H9 (cell line): ENCODE data around the gene MS4A4A. TPM values are rescaled to one million over a fixed set of nuclear protein-coding genes. Genes with fewer than 3 reads are reported as not detected.

Experiments
- DNase-seq: peaks from one replicate; pipeline ENCODE4 v3.0.0-alpha.2; 2017
- H2AFZ ChIP-seq: one replicate; pipeline ENCODE4 v1.6.1; 2013; ENCODE audit warnings: mild to moderate bottlenecking, low read length, control low read depth, moderate library complexity
- H2AK5ac ChIP-seq: 2 replicates; pipeline ENCODE4 v1.6.1; 2013; ENCODE audit warnings: low read length, control low read depth, mixed read lengths; ENCODE audit not compliant: insufficient read length
- H2BK120ac ChIP-seq: one replicate; pipeline ENCODE4 v1.6.1; 2013; ENCODE audit warnings: low read depth, mild to moderate bottlenecking, low read length, control low read depth, inconsistent platforms; ENCODE audit not compliant: poor library complexity, severe bottlenecking
- H2BK12ac ChIP-seq: 2 replicates; pipeline ENCODE4 v1.6.1; 2013; ENCODE audit warnings: low read length, control low read depth, mixed read lengths, low read depth; ENCODE audit not compliant: insufficient read length
- H2BK15ac ChIP-seq: 2 replicates; pipeline ENCODE4 v1.6.1; 2013; ENCODE audit warnings: low read depth, low read length, control low read depth
- H2BK20ac ChIP-seq: one replicate; pipeline ENCODE4 v1.6.1; 2013; ENCODE audit warnings: low read depth, mild to moderate bottlenecking, low read length, control low read depth, inconsistent platforms; ENCODE audit not compliant: poor library complexity, severe bottlenecking
- H2BK5ac ChIP-seq: 2 replicates; pipeline ENCODE4 v1.6.1; 2013; ENCODE audit warnings: low read length, control low read depth, mixed read lengths; ENCODE audit not compliant: insufficient read length
- H3K14ac ChIP-seq: 2 replicates; pipeline ENCODE4 v1.6.1; 2013; ENCODE audit warnings: low read length, control low read depth; ENCODE audit not compliant: insufficient read depth
- H3K18ac ChIP-seq: 2 replicates; pipeline ENCODE4 v1.6.1; 2013; ENCODE audit warnings: low read depth, mild to moderate bottlenecking, mixed read lengths, low read length, control low read depth; ENCODE audit not compliant: insufficient read length
- H3K23ac ChIP-seq: 2 replicates; pipeline ENCODE4 v1.6.1; 2013; ENCODE audit warnings: low read length, control low read depth, mixed read lengths, low read depth; ENCODE audit not compliant: insufficient read length
- H3K23me2 ChIP-seq: 2 replicates; pipeline ENCODE4 v1.6.1; 2013; ENCODE audit warnings: low read depth, mild to moderate bottlenecking, mixed read lengths, low read length, control low read depth; ENCODE audit not compliant: insufficient read length, poor library complexity, severe bottlenecking
- H3K27ac ChIP-seq: 2 replicates; pipeline ENCODE4 v1.5.1; 2013; ENCODE audit warnings: low read length, control low read depth, mixed read lengths, low read depth; ENCODE audit not compliant: insufficient read length
- H3K27me3 ChIP-seq: 2 replicates; pipeline ENCODE4 v1.6.1; 2013; ENCODE audit warnings: low read length, control low read depth, inconsistent platforms; ENCODE audit not compliant: insufficient read depth
- H3K4ac ChIP-seq: 2 replicates; pipeline ENCODE4 v1.6.1; 2013; ENCODE audit warnings: low read depth, mild to moderate bottlenecking, control low read depth, inconsistent platforms, low read length, moderate library complexity
- H3K4me1 ChIP-seq: 2 replicates; pipeline ENCODE4 v1.6.1; 2013; ENCODE audit warnings: low read length, control low read depth, inconsistent platforms; ENCODE audit not compliant: insufficient read depth
- H3K4me2 ChIP-seq: 2 replicates; pipeline ENCODE4 v1.6.1; 2013; ENCODE audit warnings: low read length, control low read depth, mixed read lengths; ENCODE audit not compliant: insufficient read length, insufficient read depth
- H3K56ac ChIP-seq: 2 replicates; pipeline ENCODE4 v1.6.1; 2013; ENCODE audit warnings: low read depth, mild to moderate bottlenecking, mixed read lengths, low read length, control low read depth; ENCODE audit not compliant: insufficient read length
- H3K79me1 ChIP-seq: 2 replicates; pipeline ENCODE4 v1.6.1; 2013; ENCODE audit warnings: low read depth, mild to moderate bottlenecking, moderate library complexity, low read length, control low read depth, inconsistent platforms; ENCODE audit not compliant: insufficient read depth, poor library complexity, severe bottlenecking
- H3K79me2 ChIP-seq: 2 replicates; pipeline ENCODE4 v1.6.1; 2013; ENCODE audit warnings: low read length, control low read depth, inconsistent platforms; ENCODE audit not compliant: insufficient read depth
- H3K9ac ChIP-seq: 2 replicates; pipeline ENCODE4 v1.6.1; 2013; ENCODE audit warnings: low read length, control low read depth, mixed read lengths; ENCODE audit not compliant: insufficient read length; ENCODE audit errors: extremely low read depth
- H3K9me3 ChIP-seq: one replicate; pipeline ENCODE4 v1.6.1; 2013; ENCODE audit warnings: low read depth, low read length, inconsistent platforms; ENCODE audit not compliant: control insufficient read depth
- H3T11ph ChIP-seq: one replicate; pipeline ENCODE4 v1.6.1; 2013; ENCODE audit warnings: mild to moderate bottlenecking, low read length, control low read depth, inconsistent platforms
- H4K20me1 ChIP-seq: one replicate; pipeline ENCODE4 v1.6.1; 2013; ENCODE audit not compliant: control insufficient read depth, insufficient read length, insufficient read depth
- H4K5ac ChIP-seq: 2 replicates; pipeline ENCODE4 v1.6.1; 2013; ENCODE audit warnings: low read depth, mild to moderate bottlenecking, mixed read lengths, low read length, control low read depth; ENCODE audit not compliant: insufficient read length
- H4K8ac ChIP-seq: replicated peaks from 2 replicates; pipeline ENCODE4 v1.6.1; 2013; ENCODE audit warnings: low read length, control low read depth, mixed read lengths, low read depth; ENCODE audit not compliant: insufficient read length
- H4K91ac ChIP-seq: 2 replicates; pipeline ENCODE4 v1.6.1; 2013; ENCODE audit warnings: low read depth, mild to moderate bottlenecking, moderate library complexity, mixed read lengths, low read length, control low read depth; ENCODE audit not compliant: insufficient read length
- H3K27ac Mint-ChIP-seq, 3 experiments: 2 replicates in 2 of 3; 3 replicates in 1 of 3; pipeline ENCODE4 v1.8.0; 2020 to 2021; ENCODE audit warnings: mixed read lengths in 3 of 3, mild to moderate bottlenecking in 1 of 3, moderate library complexity in 1 of 3
- H3K27me3 Mint-ChIP-seq: 2 replicates; pipeline ENCODE4 v1.8.0; 2021; ENCODE audit warnings: low read depth, mild to moderate bottlenecking, moderate library complexity, mixed read lengths
- H3K36me3 Mint-ChIP-seq, 3 experiments: 2 replicates in 2 of 3; 3 replicates in 1 of 3; pipeline ENCODE4 v1.8.0; 2020 to 2021; ENCODE audit warnings: low read depth in 3 of 3, mixed read lengths in 3 of 3; ENCODE audit not compliant: insufficient read depth in 1 of 3
- H3K4me1 Mint-ChIP-seq, 2 experiments: 2 replicates each; pipeline ENCODE4 v1.8.0; 2020; ENCODE audit warnings: mixed read lengths in 2 of 2
- H3K4me3 Mint-ChIP-seq, 2 experiments: 2 replicates in 1 of 2; 3 replicates in 1 of 2; pipeline ENCODE4 v1.8.0; 2020 to 2021; ENCODE audit warnings: mild to moderate bottlenecking in 2 of 2, mixed read lengths in 2 of 2, moderate library complexity in 1 of 2
- H3K9me3 Mint-ChIP-seq, 2 experiments: 2 replicates in 1 of 2; 3 replicates in 1 of 2; pipeline ENCODE4 v1.8.0; 2020; ENCODE audit warnings: mild to moderate bottlenecking in 2 of 2, mixed read lengths in 2 of 2, moderate library complexity in 1 of 2
- WGBS: extraction: QIAGEN DNeasy Blood & Tissue Kit; methylation state at CpG from one replicate; pipeline ENCODE4 v1.1.7; 2013; ENCODE audit warnings: missing lambda C conversion rate, low lambda C conversion rate, mixed read lengths; ENCODE audit not compliant: insufficient read length; ENCODE audit errors: extremely low coverage; 5-methylcytosine and 5-hydroxymethylcytosine counted together
- total RNA-seq: library from RNA; stranded (reverse); gene quantifications from 2 replicates; pipeline ENCODE4 v1.2.1, GENCODE V29; 2021
- TF ChIP-seq, protein P1 (sequence below): fragments of 200-600 bp; sonication (generic); conservative IDR thresholded peaks from 3 replicates; pipeline ENCODE4 v1.8.0; 2021; ENCODE audit warnings: antibody characterized with exemption, mild to moderate bottlenecking

MS4A4A gene
- total RNA-seq, 1 experiment from 2014 or later, result not detected

DNA sequence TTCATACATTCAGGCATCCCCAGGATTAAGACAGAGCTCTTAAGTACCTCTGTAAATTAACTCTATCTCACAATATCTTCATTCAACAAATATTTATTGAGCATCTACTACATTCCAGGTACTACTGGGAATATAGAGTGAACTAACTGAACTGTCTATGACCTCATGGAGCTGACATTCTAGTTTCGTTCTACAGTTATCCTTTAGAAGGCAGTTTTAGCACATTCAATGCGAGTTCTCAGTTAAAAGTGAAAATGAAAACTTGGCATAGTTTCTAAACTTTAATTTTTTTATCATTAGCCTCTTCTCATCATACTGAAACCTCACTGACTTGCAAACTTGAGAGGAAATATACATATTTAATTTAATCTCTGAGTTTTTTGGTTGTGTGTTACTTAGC is 35.9 kb downstream of the MS4A4A start:
- no peak overlapping the region for H3K4me2 ChIP-seq
- H2BK12ac ChIP-seq, result no peak overlapping the region
- H3K14ac ChIP-seq, result no peak overlapping the region
- no peaks in the 10 kb centered on the region for H3K4me1 ChIP-seq
- H2AFZ ChIP-seq, result no peak overlapping the region
- no peak overlapping the region for H2BK20ac ChIP-seq
- peaks cover 9 to 10% of the 10 kb centered on the region in 2 experiments for H3K9me3 Mint-ChIP-seq
- H3K9me3 ChIP-seq, result no peaks in the 10 kb centered on the region
- H3K9ac ChIP-seq, result no peak overlapping the region
- H3K23me2 ChIP-seq, result no peaks in the 10 kb centered on the region
- H3K4ac ChIP-seq, result no peak overlapping the region
- no peak overlapping the region for H3K18ac ChIP-seq
- whole genome bisulfite sequencing, result no CpG with 5 or more reads among the region's 2 CpGs
- no peaks in the 10 kb centered on the region for H3K79me2 ChIP-seq
- H4K5ac ChIP-seq, result no peak overlapping the region
- no peak overlapping the region for H3K56ac ChIP-seq
- H3K4me3 Mint-ChIP-seq, result no peak overlapping the region
- H3K23ac ChIP-seq, result no peak overlapping the region
- H3K27me3 ChIP-seq, result no peaks in the 10 kb centered on the region
- H3K27ac Mint-ChIP-seq, result no peak overlapping the region
- H4K91ac ChIP-seq, result no peak overlapping the region
- no peak overlapping the region for H2BK15ac ChIP-seq
- H2AK5ac ChIP-seq, result no peak overlapping the region
- no peak for DNase-seq
- TF ChIP-seq, protein P1, sequence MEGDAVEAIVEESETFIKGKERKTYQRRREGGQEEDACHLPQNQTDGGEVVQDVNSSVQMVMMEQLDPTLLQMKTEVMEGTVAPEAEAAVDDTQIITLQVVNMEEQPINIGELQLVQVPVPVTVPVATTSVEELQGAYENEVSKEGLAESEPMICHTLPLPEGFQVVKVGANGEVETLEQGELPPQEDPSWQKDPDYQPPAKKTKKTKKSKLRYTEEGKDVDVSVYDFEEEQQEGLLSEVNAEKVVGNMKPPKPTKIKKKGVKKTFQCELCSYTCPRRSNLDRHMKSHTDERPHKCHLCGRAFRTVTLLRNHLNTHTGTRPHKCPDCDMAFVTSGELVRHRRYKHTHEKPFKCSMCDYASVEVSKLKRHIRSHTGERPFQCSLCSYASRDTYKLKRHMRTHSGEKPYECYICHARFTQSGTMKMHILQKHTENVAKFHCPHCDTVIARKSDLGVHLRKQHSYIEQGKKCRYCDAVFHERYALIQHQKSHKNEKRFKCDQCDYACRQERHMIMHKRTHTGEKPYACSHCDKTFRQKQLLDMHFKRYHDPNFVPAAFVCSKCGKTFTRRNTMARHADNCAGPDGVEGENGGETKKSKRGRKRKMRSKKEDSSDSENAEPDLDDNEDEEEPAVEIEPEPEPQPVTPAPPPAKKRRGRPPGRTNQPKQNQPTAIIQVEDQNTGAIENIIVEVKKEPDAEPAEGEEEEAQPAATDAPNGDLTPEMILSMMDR, result no peak
- no peak overlapping the region for H2BK5ac ChIP-seq
- H3K79me1 ChIP-seq, result no peaks in the 10 kb centered on the region
- H3K27me3 Mint-ChIP-seq, result no peaks in the 10 kb centered on the region
- peaks cover 5 to 13% of the 10 kb centered on the region in 2 experiments for H3K4me1 Mint-ChIP-seq
- peaks cover 0 to 9% (median 0%) of the 10 kb centered on the region in 3 experiments; a peak in 4 of 7 replicates for H3K36me3 Mint-ChIP-seq
- no peak overlapping the region for H3T11ph ChIP-seq
- no peaks in the 10 kb centered on the region for H4K20me1 ChIP-seq
- no peak overlapping the region for H3K27ac ChIP-seq
- H2BK120ac ChIP-seq, result no peak overlapping the region
- H4K8ac ChIP-seq, result no peak overlapping the region
